GM23338 (cell line): ENCODE measurements around the gene TUB.

Experiments
- CREB1 ChIP-seq: fragments of 250-450 bp; sonication (Bioruptor Pico); IDR thresholded peaks from 2 replicates; pipeline ENCODE4 v1.5.0; 2020; ENCODE audit warnings: low read depth, mild to moderate bottlenecking, moderate library complexity
- EZH2 ChIP-seq: fragments of 200-600 bp; sonication (generic); IDR thresholded peaks from one replicate; pipeline ENCODE4 v1.8.0; 2017; ENCODE audit warnings: antibody characterized with exemption, mild to moderate bottlenecking, low read depth; ENCODE audit not compliant: unreplicated experiment
- EZH2phosphoT487 ChIP-seq: fragments of 200-600 bp; sonication (generic); IDR thresholded peaks from one replicate; pipeline ENCODE4 v1.8.1; 2018; ENCODE audit warnings: antibody characterized with exemption; ENCODE audit not compliant: unreplicated experiment
- JUNB ChIP-seq: IDR thresholded peaks from one replicate; pipeline ENCODE4 v1.6.1; 2016; ENCODE audit warnings: antibody characterized with exemption; ENCODE audit not compliant: unreplicated experiment
- POLR2AphosphoS5 ChIP-seq: IDR thresholded peaks from 2 replicates; pipeline ENCODE4 v1.6.1; 2016; ENCODE audit warnings: antibody characterized with exemption, low read depth
- TF ChIP-seq, protein P1 (sequence below), 2 experiments: fragments of 200-600 bp in 1 of 2; sonication (generic) in 1 of 2; conservative IDR thresholded peaks; 2 replicates each; pipeline versions ENCODE4 v1.5.1 to v1.6.1; 2016 to 2017; ENCODE audit warnings: antibody characterized with exemption in 2 of 2, low read depth in 2 of 2, mild to moderate bottlenecking in 2 of 2, moderate library complexity in 1 of 2
- TF ChIP-seq, protein P2 (sequence below): IDR thresholded peaks from one replicate; pipeline ENCODE4 v1.6.1; 2018; ENCODE audit warnings: antibody characterized with exemption; ENCODE audit not compliant: unreplicated experiment

DNA sequence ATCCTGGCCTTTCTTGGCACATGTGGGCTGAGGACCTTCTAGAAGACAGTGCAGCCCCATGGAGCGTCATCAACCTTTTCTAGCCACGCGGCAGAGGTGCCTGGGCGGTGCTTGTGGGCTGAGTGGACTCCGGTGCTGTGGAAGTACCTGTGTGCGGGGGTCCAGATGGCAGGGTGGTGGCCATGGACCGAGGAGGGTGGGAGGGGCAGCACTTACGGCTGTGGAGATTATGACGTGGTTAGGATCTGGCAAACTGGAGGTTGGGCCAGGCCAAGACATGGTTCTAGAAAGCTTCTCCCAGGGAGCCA is 2.0 kb downstream of the TUB start:
- TF ChIP-seq EZH2phosphoT487 = no peak
- TF ChIP-seq, protein P1, sequence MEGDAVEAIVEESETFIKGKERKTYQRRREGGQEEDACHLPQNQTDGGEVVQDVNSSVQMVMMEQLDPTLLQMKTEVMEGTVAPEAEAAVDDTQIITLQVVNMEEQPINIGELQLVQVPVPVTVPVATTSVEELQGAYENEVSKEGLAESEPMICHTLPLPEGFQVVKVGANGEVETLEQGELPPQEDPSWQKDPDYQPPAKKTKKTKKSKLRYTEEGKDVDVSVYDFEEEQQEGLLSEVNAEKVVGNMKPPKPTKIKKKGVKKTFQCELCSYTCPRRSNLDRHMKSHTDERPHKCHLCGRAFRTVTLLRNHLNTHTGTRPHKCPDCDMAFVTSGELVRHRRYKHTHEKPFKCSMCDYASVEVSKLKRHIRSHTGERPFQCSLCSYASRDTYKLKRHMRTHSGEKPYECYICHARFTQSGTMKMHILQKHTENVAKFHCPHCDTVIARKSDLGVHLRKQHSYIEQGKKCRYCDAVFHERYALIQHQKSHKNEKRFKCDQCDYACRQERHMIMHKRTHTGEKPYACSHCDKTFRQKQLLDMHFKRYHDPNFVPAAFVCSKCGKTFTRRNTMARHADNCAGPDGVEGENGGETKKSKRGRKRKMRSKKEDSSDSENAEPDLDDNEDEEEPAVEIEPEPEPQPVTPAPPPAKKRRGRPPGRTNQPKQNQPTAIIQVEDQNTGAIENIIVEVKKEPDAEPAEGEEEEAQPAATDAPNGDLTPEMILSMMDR (conservative IDR thresholded peaks at IDR 0.05; ENCODE audit: low read depth in 2 of 2) = no peak
- TF ChIP-seq POLR2AphosphoS5 = no peak
- no peak for TF ChIP-seq EZH2
- no peak for TF ChIP-seq CREB1 (CRISPR knock-in tag)
- TF ChIP-seq JUNB = no peak
- TF ChIP-seq, protein P2, sequence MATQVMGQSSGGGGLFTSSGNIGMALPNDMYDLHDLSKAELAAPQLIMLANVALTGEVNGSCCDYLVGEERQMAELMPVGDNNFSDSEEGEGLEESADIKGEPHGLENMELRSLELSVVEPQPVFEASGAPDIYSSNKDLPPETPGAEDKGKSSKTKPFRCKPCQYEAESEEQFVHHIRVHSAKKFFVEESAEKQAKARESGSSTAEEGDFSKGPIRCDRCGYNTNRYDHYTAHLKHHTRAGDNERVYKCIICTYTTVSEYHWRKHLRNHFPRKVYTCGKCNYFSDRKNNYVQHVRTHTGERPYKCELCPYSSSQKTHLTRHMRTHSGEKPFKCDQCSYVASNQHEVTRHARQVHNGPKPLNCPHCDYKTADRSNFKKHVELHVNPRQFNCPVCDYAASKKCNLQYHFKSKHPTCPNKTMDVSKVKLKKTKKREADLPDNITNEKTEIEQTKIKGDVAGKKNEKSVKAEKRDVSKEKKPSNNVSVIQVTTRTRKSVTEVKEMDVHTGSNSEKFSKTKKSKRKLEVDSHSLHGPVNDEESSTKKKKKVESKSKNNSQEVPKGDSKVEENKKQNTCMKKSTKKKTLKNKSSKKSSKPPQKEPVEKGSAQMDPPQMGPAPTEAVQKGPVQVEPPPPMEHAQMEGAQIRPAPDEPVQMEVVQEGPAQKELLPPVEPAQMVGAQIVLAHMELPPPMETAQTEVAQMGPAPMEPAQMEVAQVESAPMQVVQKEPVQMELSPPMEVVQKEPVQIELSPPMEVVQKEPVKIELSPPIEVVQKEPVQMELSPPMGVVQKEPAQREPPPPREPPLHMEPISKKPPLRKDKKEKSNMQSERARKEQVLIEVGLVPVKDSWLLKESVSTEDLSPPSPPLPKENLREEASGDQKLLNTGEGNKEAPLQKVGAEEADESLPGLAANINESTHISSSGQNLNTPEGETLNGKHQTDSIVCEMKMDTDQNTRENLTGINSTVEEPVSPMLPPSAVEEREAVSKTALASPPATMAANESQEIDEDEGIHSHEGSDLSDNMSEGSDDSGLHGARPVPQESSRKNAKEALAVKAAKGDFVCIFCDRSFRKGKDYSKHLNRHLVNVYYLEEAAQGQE = no peak
